ENCODE data around the gene AFTPH. TPM values are rescaled to one million over a fixed set of nuclear protein-coding genes. Genes with fewer than 3 reads are reported as not detected.
A peak's percentile ranks its signal among the peaks of the same experiment; 100 is the strongest.
"Not testable (repeated sequence)": the region's sequence is repeated elsewhere in the genome, so short reads cannot be mapped to it uniquely, and the experiment has no call there.

The AFTPH gene
- total RNA-seq, 2 experiments from 2014 or later = 30.6 to 31.1 TPM

DNA sequence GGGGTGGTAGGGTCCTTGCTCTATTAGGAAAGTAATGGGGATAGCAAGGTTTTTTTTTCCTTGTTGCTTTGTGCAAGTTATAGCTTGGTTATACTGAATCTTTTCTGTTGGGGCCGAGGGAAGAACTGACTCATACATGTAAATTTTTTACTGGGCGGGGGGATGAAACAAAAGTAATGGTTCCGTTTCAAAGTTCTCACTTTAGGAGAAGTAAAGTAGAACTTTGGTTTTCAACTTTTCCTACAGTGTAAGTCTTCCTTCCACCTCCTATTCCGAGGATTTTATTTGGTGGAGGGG is 1.1 kb downstream of the AFTPH start:
- H3K4me1 Mint-ChIP-seq (ENCODE audit: low read depth) = peaks cover 39% of the 10 kb centered on the region
- H3K9me3 Mint-ChIP-seq = no peaks in the 10 kb centered on the region
- H3K27ac Mint-ChIP-seq = peak overlapping the region; percentile 100
- intact Hi-C loops (cut with micrococcal nuclease) = loop anchor here (10.0 kb wide), 1 partner anchor 120 kb away; no protein-coding TSS in a partner anchor
- ATAC-seq (no peak), DNase-seq (peak; percentile 70)
- H3K4me3 Mint-ChIP-seq = peak overlapping the region; percentile 99
- POLR2A ChIA-PET = interaction anchor here (0.6 to 3.5 kb wide), 9 partner anchors 10 to 424 kb away, joined by 3 to 17 read pairs (median 4); partner anchors contain the start of gene SERTAD2
- CTCF ChIA-PET = interaction anchor here (1.4 to 4.8 kb wide), 5 partner anchors 32 to 195 kb away, joined by 3 to 108 read pairs (median 35); no protein-coding TSS in a partner anchor
- no peaks in the 10 kb centered on the region for H3K27me3 Mint-ChIP-seq
- TF ChIP-seq, protein P1, sequence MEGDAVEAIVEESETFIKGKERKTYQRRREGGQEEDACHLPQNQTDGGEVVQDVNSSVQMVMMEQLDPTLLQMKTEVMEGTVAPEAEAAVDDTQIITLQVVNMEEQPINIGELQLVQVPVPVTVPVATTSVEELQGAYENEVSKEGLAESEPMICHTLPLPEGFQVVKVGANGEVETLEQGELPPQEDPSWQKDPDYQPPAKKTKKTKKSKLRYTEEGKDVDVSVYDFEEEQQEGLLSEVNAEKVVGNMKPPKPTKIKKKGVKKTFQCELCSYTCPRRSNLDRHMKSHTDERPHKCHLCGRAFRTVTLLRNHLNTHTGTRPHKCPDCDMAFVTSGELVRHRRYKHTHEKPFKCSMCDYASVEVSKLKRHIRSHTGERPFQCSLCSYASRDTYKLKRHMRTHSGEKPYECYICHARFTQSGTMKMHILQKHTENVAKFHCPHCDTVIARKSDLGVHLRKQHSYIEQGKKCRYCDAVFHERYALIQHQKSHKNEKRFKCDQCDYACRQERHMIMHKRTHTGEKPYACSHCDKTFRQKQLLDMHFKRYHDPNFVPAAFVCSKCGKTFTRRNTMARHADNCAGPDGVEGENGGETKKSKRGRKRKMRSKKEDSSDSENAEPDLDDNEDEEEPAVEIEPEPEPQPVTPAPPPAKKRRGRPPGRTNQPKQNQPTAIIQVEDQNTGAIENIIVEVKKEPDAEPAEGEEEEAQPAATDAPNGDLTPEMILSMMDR (IDR thresholded peaks at IDR 0.05) = no peak
- peaks cover 19% of the 10 kb centered on the region for H3K36me3 Mint-ChIP-seq (ENCODE audit: low read depth)

DNA sequence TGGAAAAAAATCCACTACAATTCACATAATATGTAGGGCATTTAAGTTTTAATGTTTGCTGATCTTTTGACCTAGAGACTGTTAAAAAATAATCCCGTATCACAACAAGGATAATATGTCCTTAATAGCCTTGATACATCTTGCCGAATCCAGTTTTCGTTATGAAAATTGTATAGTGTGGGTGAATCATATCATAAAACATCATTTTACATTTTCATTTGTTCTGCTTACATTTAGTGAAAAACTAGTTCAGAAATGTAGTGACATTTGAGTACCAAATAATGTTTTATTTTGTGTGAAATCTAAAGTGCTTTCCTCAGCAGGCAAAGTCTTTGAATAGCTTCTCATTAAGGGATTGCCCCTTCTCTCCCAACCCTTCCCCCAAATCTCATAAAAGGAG is 1.9 kb downstream of the AFTPH start:
- ChIA-PET CTCF (interaction anchor here (1.4 to 4.8 kb wide), 5 partner anchors 31 to 196 kb away, joined by 3 to 108 read pairs (median 35); no protein-coding TSS in a partner anchor), POLR2A (no interaction called here)
- H3K4me1 Mint-ChIP-seq (ENCODE audit: low read depth) = peaks cover 45% of the 10 kb centered on the region
- peak overlapping the region; percentile 100 for H3K27ac Mint-ChIP-seq
- ATAC-seq = no peak
- H3K4me3 Mint-ChIP-seq = peak overlapping the region; percentile 99
- peaks cover 21% of the 10 kb centered on the region for H3K36me3 Mint-ChIP-seq (ENCODE audit: low read depth)
- no peaks in the 10 kb centered on the region for H3K27me3 Mint-ChIP-seq
- DNase-seq = no peak
- intact Hi-C loops (cut with micrococcal nuclease) = loop anchor here (10.0 kb wide), 1 partner anchor 119 kb away; no protein-coding TSS in a partner anchor
- TF ChIP-seq, protein P1 (IDR thresholded peaks at IDR 0.05) = no peak
- H3K9me3 Mint-ChIP-seq = no peaks in the 10 kb centered on the region

DNA sequence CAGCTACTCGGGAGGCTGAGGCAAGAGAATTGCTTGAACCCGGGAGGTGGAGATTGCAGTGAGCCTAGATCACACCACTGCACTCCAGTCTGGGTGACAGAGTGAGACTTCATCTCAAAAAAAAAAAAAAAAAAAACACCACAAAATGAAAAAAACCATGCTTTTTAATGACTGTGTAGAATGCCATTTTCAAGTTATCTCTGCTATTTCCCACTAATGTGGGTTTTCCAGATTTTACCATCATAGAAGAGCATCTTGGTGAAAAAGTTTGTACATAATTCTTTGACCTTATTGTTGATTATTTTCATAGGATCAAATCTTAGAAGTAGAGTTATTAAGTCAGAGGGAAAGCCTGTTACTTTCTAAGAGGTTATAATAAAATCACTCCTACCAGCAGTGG is 6.8 kb downstream of the AFTPH start:
- ATAC-seq; H3K27me3 Mint-ChIP-seq; CTCF ChIA-PET; DNase-seq; H3K4me3 Mint-ChIP-seq; POLR2A ChIA-PET; H3K27ac Mint-ChIP-seq; intact Hi-C loops (cut with micrococcal nuclease); H3K9me3 Mint-ChIP-seq: not testable (repeated sequence)
- H3K36me3 Mint-ChIP-seq (ENCODE audit: low read depth) = peaks cover 19% of the 10 kb centered on the region
- H3K4me1 Mint-ChIP-seq (ENCODE audit: low read depth) = peaks cover 75% of the 10 kb centered on the region

DNA sequence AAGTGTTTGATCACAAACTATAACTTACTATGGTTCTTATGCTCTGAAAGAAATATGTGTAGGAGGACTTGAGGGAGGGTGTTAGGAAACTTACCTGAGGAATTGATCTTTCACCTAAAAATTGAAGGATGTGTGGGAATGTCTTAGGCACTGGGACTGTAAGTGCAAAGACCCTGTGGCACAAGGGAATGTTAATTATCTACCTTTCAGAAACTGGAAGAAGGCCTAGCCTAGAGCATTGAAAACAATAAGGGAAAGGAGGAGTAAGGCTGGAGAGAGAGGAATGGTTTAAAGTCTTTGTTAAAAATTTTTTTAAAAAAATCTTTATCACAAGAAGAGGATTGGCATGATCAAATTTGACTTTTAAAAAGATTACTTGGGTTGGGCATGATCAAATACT is 7.9 kb downstream of the AFTPH start:
- ChIA-PET CTCF (interaction anchor here (1.3 to 1.6 kb wide), 3 partner anchors 8 to 201 kb away, joined by 3 to 7 read pairs (median 5); partner anchors contain the start of gene AFTPH), POLR2A (no interaction called here)
- no peaks in the 10 kb centered on the region for H3K27me3 Mint-ChIP-seq
- DNase-seq = no peak
- H3K9me3 Mint-ChIP-seq = no peaks in the 10 kb centered on the region
- no peak for ATAC-seq
- intact Hi-C loops (cut with micrococcal nuclease) = no loop called here
- peaks cover 20% of the 10 kb centered on the region for H3K36me3 Mint-ChIP-seq (ENCODE audit: low read depth)
- H3K27ac Mint-ChIP-seq = no peak overlapping the region
- no peak overlapping the region for H3K4me3 Mint-ChIP-seq
- TF ChIP-seq, protein P1 (IDR thresholded peaks at IDR 0.05) = no peak
- peaks cover 69% of the 10 kb centered on the region for H3K4me1 Mint-ChIP-seq (ENCODE audit: low read depth)

DNA sequence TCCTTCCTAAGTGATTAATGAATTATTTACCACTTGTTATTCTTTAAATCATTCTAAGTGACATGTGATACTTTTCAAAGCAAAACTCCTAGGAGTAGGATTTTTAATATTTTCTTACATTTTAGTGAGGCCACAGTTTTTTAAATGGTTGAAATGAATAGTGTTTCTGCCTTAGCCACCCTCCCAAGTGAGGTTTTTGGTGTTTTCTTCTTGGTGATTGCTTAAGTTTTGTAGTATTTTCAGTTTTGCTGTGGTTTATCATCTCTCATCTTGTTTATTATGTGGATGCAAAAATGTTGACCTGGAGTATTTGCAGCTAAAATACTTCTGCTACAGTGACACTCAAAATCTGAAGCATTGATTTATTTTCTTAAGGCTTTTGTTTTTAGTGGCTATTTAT is 9.8 kb downstream of the AFTPH start:
- ChIA-PET POLR2A (no interaction called here), CTCF (interaction anchor here (1.5 kb wide), 1 partner anchor 11 kb away, joined by 6 read pairs; the partner anchor contains the start of gene AFTPH)
- Mint-ChIP-seq H3K4me1 (ENCODE audit: low read depth) (peaks cover 70% of the 10 kb centered on the region), H3K9me3 (no peaks in the 10 kb centered on the region), H3K4me3 (no peak overlapping the region), H3K27ac (no peak overlapping the region), H3K27me3 (no peaks in the 10 kb centered on the region), H3K36me3 (ENCODE audit: low read depth) (peaks cover 9% of the 10 kb centered on the region)
- intact Hi-C loops (cut with micrococcal nuclease) = no loop called here
- DNase-seq = no peak
- ATAC-seq = no peak
- TF ChIP-seq, protein P1 (IDR thresholded peaks at IDR 0.05) = no peak

Measured in activated CD8-positive, alpha-beta T cell treated with anti-CD3 and anti-CD28 coated beads for 36 hours (primary cell).